Measurements from ENCODE around the gene SLFN5.

DNA sequence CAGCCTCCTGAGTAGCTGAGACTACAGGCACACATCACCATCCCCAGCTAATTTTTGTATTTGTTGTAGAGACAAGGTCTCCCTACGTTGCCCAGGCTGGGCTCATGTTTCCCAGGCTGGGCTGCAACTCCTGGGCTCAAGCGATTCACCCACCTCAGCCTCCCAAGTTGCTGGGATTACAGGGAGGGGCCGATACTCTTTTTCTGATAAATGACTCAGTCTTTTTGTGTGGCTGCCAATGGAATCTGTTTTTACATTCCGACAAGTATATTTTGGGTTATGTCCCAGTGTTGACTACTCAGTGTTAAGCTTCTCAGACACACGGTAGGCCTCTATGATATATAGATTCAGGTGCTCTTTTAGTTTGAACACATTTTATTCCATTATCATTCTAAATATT, 72.4 kb downstream of the SLFN5 start:
- TF ChIP-seq POLR2AphosphoS5 (IDR thresholded peaks at IDR 0.05; ENCODE audit: low read depth, low read length) = no peak
- TF ChIP-seq, protein P1, sequence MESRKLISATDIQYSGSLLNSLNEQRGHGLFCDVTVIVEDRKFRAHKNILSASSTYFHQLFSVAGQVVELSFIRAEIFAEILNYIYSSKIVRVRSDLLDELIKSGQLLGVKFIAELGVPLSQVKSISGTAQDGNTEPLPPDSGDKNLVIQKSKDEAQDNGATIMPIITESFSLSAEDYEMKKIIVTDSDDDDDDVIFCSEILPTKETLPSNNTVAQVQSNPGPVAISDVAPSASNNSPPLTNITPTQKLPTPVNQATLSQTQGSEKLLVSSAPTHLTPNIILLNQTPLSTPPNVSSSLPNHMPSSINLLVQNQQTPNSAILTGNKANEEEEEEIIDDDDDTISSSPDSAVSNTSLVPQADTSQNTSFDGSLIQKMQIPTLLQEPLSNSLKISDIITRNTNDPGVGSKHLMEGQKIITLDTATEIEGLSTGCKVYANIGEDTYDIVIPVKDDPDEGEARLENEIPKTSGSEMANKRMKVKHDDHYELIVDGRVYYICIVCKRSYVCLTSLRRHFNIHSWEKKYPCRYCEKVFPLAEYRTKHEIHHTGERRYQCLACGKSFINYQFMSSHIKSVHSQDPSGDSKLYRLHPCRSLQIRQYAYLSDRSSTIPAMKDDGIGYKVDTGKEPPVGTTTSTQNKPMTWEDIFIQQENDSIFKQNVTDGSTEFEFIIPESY (IDR thresholded peaks at IDR 0.05; ENCODE audit: borderline replicate concordance, low read depth) = no peak
- TF ChIP-seq SMC3 (IDR thresholded peaks at IDR 0.05; ENCODE audit: low read depth, low read length) = no peak
- peak; percentile 69 for TF ChIP-seq NFIC (IDR thresholded peaks at IDR 0.05; ENCODE audit: borderline replicate concordance)
- TF ChIP-seq, protein P2, sequence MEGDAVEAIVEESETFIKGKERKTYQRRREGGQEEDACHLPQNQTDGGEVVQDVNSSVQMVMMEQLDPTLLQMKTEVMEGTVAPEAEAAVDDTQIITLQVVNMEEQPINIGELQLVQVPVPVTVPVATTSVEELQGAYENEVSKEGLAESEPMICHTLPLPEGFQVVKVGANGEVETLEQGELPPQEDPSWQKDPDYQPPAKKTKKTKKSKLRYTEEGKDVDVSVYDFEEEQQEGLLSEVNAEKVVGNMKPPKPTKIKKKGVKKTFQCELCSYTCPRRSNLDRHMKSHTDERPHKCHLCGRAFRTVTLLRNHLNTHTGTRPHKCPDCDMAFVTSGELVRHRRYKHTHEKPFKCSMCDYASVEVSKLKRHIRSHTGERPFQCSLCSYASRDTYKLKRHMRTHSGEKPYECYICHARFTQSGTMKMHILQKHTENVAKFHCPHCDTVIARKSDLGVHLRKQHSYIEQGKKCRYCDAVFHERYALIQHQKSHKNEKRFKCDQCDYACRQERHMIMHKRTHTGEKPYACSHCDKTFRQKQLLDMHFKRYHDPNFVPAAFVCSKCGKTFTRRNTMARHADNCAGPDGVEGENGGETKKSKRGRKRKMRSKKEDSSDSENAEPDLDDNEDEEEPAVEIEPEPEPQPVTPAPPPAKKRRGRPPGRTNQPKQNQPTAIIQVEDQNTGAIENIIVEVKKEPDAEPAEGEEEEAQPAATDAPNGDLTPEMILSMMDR (IDR thresholded peaks at IDR 0.05) = no peak
- peak; percentile 38 for TF ChIP-seq JUND (IDR thresholded peaks at IDR 0.05)
- TF ChIP-seq RAD21 (IDR thresholded peaks at IDR 0.05; ENCODE audit: low read length) = no peak
- TF ChIP-seq EP300 (IDR thresholded peaks at IDR 0.05; ENCODE audit: borderline replicate concordance in 1 of 2, low read depth in 1 of 2, low read length in 1 of 2) = no peak
- TF ChIP-seq RXRA (IDR thresholded peaks at IDR 0.05; ENCODE audit: borderline replicate concordance, low read depth) = no peak

Data from SK-N-SH (cell line).